Type B pancreatic cell (in vitro differentiated cells): ENCODE results near the gene SCNN1B. TPM values are rescaled to one million over a fixed set of nuclear protein-coding genes. Genes with fewer than 3 reads are reported as not detected.

Experiments used
- DNase-seq: peaks from one replicate; pipeline ENCODE4 v3.0.0; 2021; ENCODE audit warnings: mixed read lengths; ENCODE audit not compliant: unreplicated experiment; ENCODE audit errors: extremely low spot score
- H3K27ac Mint-ChIP-seq: 2 replicates; pipeline ENCODE4 v1.8.0; 2021; ENCODE audit warnings: mild to moderate bottlenecking, mixed read lengths
- H3K27me3 Mint-ChIP-seq: 2 replicates; pipeline ENCODE4 v1.8.0; 2021; ENCODE audit warnings: mixed read lengths
- H3K36me3 Mint-ChIP-seq: 2 replicates; pipeline ENCODE4 v1.8.0; 2021; ENCODE audit warnings: mixed read lengths
- H3K4me1 Mint-ChIP-seq: one replicate; pipeline ENCODE4 v1.8.0; 2021; ENCODE audit warnings: mixed read lengths; ENCODE audit not compliant: unreplicated experiment
- H3K4me3 Mint-ChIP-seq: 2 replicates; pipeline ENCODE4 v1.8.0; 2021; ENCODE audit warnings: mild to moderate bottlenecking, mixed read lengths
- H3K9me3 Mint-ChIP-seq: 2 replicates; pipeline ENCODE4 v1.8.0; 2021; ENCODE audit warnings: mixed read lengths
- CTCF ChIP-seq: fragments of 200-600 bp; sonication (generic); conservative IDR thresholded peaks from 2 replicates; pipeline ENCODE4 v1.5.0; 2021; ENCODE audit warnings: antibody characterized with exemption, mild to moderate bottlenecking
- total RNA-seq: library from RNA; stranded (reverse); gene quantifications from 2 replicates; pipeline ENCODE4 v1.2.1, GENCODE V29; 2021; ENCODE audit warnings: low replicate concordance

SCNN1B gene
- total RNA-seq, 1 donor from 2014 or later: 4.3 TPM

- DNase-seq: no peak
- no peak overlapping the region for H3K4me3 Mint-ChIP-seq
- H3K36me3 Mint-ChIP-seq: no peaks in the 10 kb centered on the region
- H3K27ac Mint-ChIP-seq: no peak overlapping the region
- no peaks in the 10 kb centered on the region for H3K27me3 Mint-ChIP-seq
- no peaks in the 10 kb centered on the region for H3K4me1 Mint-ChIP-seq
- no peak for TF ChIP-seq CTCF
- no peaks in the 10 kb centered on the region for H3K9me3 Mint-ChIP-seq
Observed at GRCh38 chr16:23330583-23331249, 28.6 kb downstream of the SCNN1B start.

GRCh38 chr16:23333034-23333579, 31.0 kb downstream of the SCNN1B start:
- no peaks in the 10 kb centered on the region for H3K9me3 Mint-ChIP-seq
- no peaks in the 10 kb centered on the region for H3K27me3 Mint-ChIP-seq
- DNase-seq: no peak
- H3K27ac Mint-ChIP-seq: no peak overlapping the region
- H3K4me1 Mint-ChIP-seq: no peaks in the 10 kb centered on the region
- no peaks in the 10 kb centered on the region for H3K36me3 Mint-ChIP-seq
- TF ChIP-seq CTCF: no peak
- H3K4me3 Mint-ChIP-seq: no peak overlapping the region

- no peak for DNase-seq
- H3K36me3 Mint-ChIP-seq: no peaks in the 10 kb centered on the region
- H3K27ac Mint-ChIP-seq: no peak overlapping the region
- TF ChIP-seq CTCF: no peak
- no peak overlapping the region for H3K4me3 Mint-ChIP-seq
- no peaks in the 10 kb centered on the region for H3K4me1 Mint-ChIP-seq
- no peaks in the 10 kb centered on the region for H3K27me3 Mint-ChIP-seq
- no peaks in the 10 kb centered on the region for H3K9me3 Mint-ChIP-seq
Observed at GRCh38 chr16:23333831-23334456, 31.8 kb downstream of the SCNN1B start.

DNA sequence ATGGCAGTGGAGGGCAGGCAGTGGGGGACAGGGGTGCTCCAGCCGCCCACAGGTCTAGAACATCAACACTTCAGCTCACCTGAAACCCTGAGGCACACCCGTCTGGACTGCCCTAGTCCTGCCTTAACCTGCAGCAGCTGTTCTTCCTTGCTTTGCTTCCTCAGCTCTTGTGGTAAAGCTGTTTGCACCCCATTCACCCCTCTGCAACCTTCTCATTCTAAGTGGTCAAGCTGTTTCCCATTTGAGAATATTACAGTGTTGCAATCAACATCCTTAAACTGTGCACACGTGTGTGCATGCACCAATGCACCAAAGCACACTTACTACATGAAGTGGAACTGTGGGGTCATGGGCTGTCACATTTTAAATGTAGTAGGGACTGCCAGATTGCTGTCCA, 32.4 kb downstream of the SCNN1B start:
- Mint-ChIP-seq H3K4me3 (no peak overlapping the region), H3K27ac (no peak overlapping the region), H3K36me3 (no peaks in the 10 kb centered on the region), H3K9me3 (no peaks in the 10 kb centered on the region), H3K27me3 (no peaks in the 10 kb centered on the region), H3K4me1 (no peaks in the 10 kb centered on the region)
- no peak for TF ChIP-seq CTCF
- DNase-seq: no peak

GRCh38 chr16:23334950-23335349, 32.8 kb downstream of the SCNN1B start:
- Mint-ChIP-seq H3K27ac (no peak overlapping the region), H3K4me3 (no peak overlapping the region), H3K36me3 (no peaks in the 10 kb centered on the region), H3K27me3 (no peaks in the 10 kb centered on the region), H3K4me1 (no peaks in the 10 kb centered on the region), H3K9me3 (no peaks in the 10 kb centered on the region)
- no peak for DNase-seq
- no peak for TF ChIP-seq CTCF
